HEK293 (cell line): Measurements from ENCODE around the gene GCNT2.

Source experiments
- GLIS1 ChIP-seq: fragments of 450-650 bp; formaldehyde crosslinking; IDR thresholded peaks from 2 replicates; pipeline ENCODE4 v1.5.1; 2016; ENCODE audit warnings: missing biosample characterization, missing genetic modification characterization
- MYNN ChIP-seq: fragments of 450-650 bp; formaldehyde crosslinking; IDR thresholded peaks from 2 replicates; pipeline ENCODE4 v1.5.1; 2016; ENCODE audit warnings: missing biosample characterization, missing genetic modification characterization, borderline replicate concordance
- SETDB1 ChIP-seq: IDR thresholded peaks from one replicate; pipeline ENCODE4 v1.6.1; 2017; ENCODE audit warnings: mild to moderate bottlenecking, low read length, moderate library complexity, mixed read lengths; ENCODE audit not compliant: insufficient read length
- SP3 ChIP-seq: fragments of 450-650 bp; formaldehyde crosslinking; IDR thresholded peaks from 2 replicates; pipeline ENCODE4 v1.5.1; 2016; ENCODE audit warnings: missing biosample characterization, missing genetic modification characterization
- WT1 ChIP-seq: fragments of 450-650 bp; formaldehyde crosslinking; IDR thresholded peaks from 2 replicates; pipeline ENCODE4 v1.5.1; 2016; ENCODE audit warnings: missing biosample characterization, missing genetic modification characterization
- ZBTB8A ChIP-seq: fragments of 450-650 bp; formaldehyde crosslinking; IDR thresholded peaks from 2 replicates; pipeline ENCODE4 v1.5.1; 2016; ENCODE audit warnings: missing biosample characterization, missing genetic modification characterization
- ZFP69B ChIP-seq: fragments of 450-650 bp; formaldehyde crosslinking; IDR thresholded peaks from 2 replicates; pipeline ENCODE4 v1.5.1; 2016; ENCODE audit warnings: missing biosample characterization, missing genetic modification characterization
- ZNF114 ChIP-seq: fragments of 450-650 bp; formaldehyde crosslinking; IDR thresholded peaks from 2 replicates; pipeline ENCODE4 v1.5.0; 2017; ENCODE audit warnings: missing biosample characterization, missing genetic modification characterization
- ZNF138 ChIP-seq: fragments of 450-650 bp; formaldehyde crosslinking; IDR thresholded peaks from 2 replicates; pipeline ENCODE4 v1.5.1; 2016; ENCODE audit warnings: missing biosample characterization, missing genetic modification characterization, borderline replicate concordance
- ZNF2 ChIP-seq: fragments of 450-650 bp; formaldehyde crosslinking; IDR thresholded peaks from 2 replicates; pipeline ENCODE4 v1.5.1; 2016; ENCODE audit warnings: missing biosample characterization, missing genetic modification characterization
- ZNF24 ChIP-seq: fragments of 450-650 bp; formaldehyde crosslinking; IDR thresholded peaks from 2 replicates; pipeline ENCODE4 v1.5.1; 2016; ENCODE audit warnings: missing biosample characterization, missing genetic modification characterization
- ZNF26 ChIP-seq: fragments of 450-650 bp; formaldehyde crosslinking; IDR thresholded peaks from 2 replicates; pipeline ENCODE4 v1.5.1; 2016; ENCODE audit warnings: missing biosample characterization, missing genetic modification characterization
- ZNF292 ChIP-seq: fragments of 450-650 bp; formaldehyde crosslinking; IDR thresholded peaks from 2 replicates; pipeline ENCODE4 v1.5.1; 2016; ENCODE audit warnings: low read depth, missing biosample characterization, missing genetic modification characterization, borderline replicate concordance
- ZNF366 ChIP-seq: fragments of 450-650 bp; formaldehyde crosslinking; conservative IDR thresholded peaks from 2 replicates; pipeline ENCODE4 v1.5.1; 2016; ENCODE audit warnings: missing biosample characterization, missing genetic modification characterization
- ZNF398 ChIP-seq: fragments of 450-650 bp; formaldehyde crosslinking; IDR thresholded peaks from 2 replicates; pipeline ENCODE4 v1.5.1; 2017; ENCODE audit warnings: missing biosample characterization, missing genetic modification characterization
- ZNF433 ChIP-seq: fragments of 450-650 bp; formaldehyde crosslinking; IDR thresholded peaks from 2 replicates; pipeline ENCODE4 v1.5.1; 2016; ENCODE audit warnings: missing biosample characterization, missing genetic modification characterization, low read depth
- ZNF501 ChIP-seq: fragments of 450-650 bp; formaldehyde crosslinking; IDR thresholded peaks from 2 replicates; pipeline ENCODE4 v1.5.1; 2016; ENCODE audit warnings: missing biosample characterization, missing genetic modification characterization
- ZNF513 ChIP-seq: fragments of 450-650 bp; IDR thresholded peaks from 2 replicates; pipeline ENCODE4 v1.5.1; 2018; ENCODE audit warnings: missing biosample characterization, missing genetic modification characterization
- ZNF544 ChIP-seq: fragments of 450-650 bp; formaldehyde crosslinking; IDR thresholded peaks from 2 replicates; pipeline ENCODE4 v1.5.0; 2017; ENCODE audit warnings: missing biosample characterization, missing genetic modification characterization
- ZNF624 ChIP-seq: fragments of 450-650 bp; formaldehyde crosslinking; IDR thresholded peaks from 2 replicates; pipeline ENCODE4 v1.5.1; 2017; ENCODE audit warnings: missing biosample characterization, missing genetic modification characterization
- ZNF645 ChIP-seq: fragments of 450-650 bp; formaldehyde crosslinking; IDR thresholded peaks from 2 replicates; pipeline ENCODE4; 2016; ENCODE audit warnings: missing biosample characterization, missing genetic modification characterization
- ZNF660 ChIP-seq: fragments of 450-650 bp; IDR thresholded peaks from 2 replicates; pipeline ENCODE4 v1.5.1; 2018; ENCODE audit warnings: missing biosample characterization, mild to moderate bottlenecking, missing genetic modification characterization
- ZNF701 ChIP-seq: fragments of 450-650 bp; formaldehyde crosslinking; IDR thresholded peaks from 2 replicates; pipeline ENCODE4 v1.5.1; 2016; ENCODE audit warnings: missing biosample characterization, missing genetic modification characterization
- ZNF747 ChIP-seq: fragments of 450-650 bp; formaldehyde crosslinking; IDR thresholded peaks from 2 replicates; pipeline ENCODE4 v1.5.1; 2016; ENCODE audit warnings: missing biosample characterization, missing genetic modification characterization
- ZNF843 ChIP-seq: fragments of 450-650 bp; formaldehyde crosslinking; IDR thresholded peaks from 2 replicates; pipeline ENCODE4 v1.5.1; 2016; ENCODE audit warnings: missing biosample characterization, missing genetic modification characterization
- TF ChIP-seq, protein P1 (sequence below): fragments of 450-650 bp; formaldehyde crosslinking; IDR thresholded peaks from 2 replicates; pipeline ENCODE4 v1.5.1; 2016; ENCODE audit warnings: missing biosample characterization, missing genetic modification characterization
- TF ChIP-seq, protein P2 (sequence below): fragments of 450-650 bp; formaldehyde crosslinking; IDR thresholded peaks from 2 replicates; pipeline ENCODE4 v1.5.1; 2016; ENCODE audit warnings: missing biosample characterization, missing genetic modification characterization
- TF ChIP-seq, protein P3 (sequence below): fragments of 450-650 bp; formaldehyde crosslinking; IDR thresholded peaks from 2 replicates; pipeline ENCODE4 v1.5.1; 2016; ENCODE audit warnings: missing biosample characterization, missing genetic modification characterization, borderline replicate concordance

GCNT2 gene

GRCh38 chr6:10521104-10521808 is at the start of gene GCNT2 (continued):
- TF ChIP-seq ZNF433 (tag by site-specific recombination) (no peak), SETDB1 (peak; percentile 42), ZBTB8A (peak; percentile 43; the same call in 1 of the 2 replicates), ZNF292 (tag by site-specific recombination) (no peak), ZNF660 (tag by site-specific recombination) (no peak), ZFP69B (tag by site-specific recombination) (peak; percentile 71; the same call in 1 of the 2 replicates), ZNF701 (tag by site-specific recombination) (no peak), ZNF24 (tag by site-specific recombination) (0 out of 2 replicates have a peak, but pooled peaks have one; percentile 44), ZNF544 (no peak), ZNF398 (peak; percentile 71), ZNF366 (peak; percentile 62), GLIS1 (tag by site-specific recombination) (peak; percentile 83), ZNF501 (tag by site-specific recombination) (0 out of 2 replicates have a peak, but pooled peaks have one; percentile 58), ZNF114 (no peak), ZNF843 (0 out of 2 replicates have a peak, but pooled peaks have one; percentile 55), ZNF624 (tag by site-specific recombination) (no peak), ZNF138 (no peak), SP3 (peak; percentile 49), ZNF645 (tag by site-specific recombination) (no peak), WT1 (peak; percentile 89), ZNF747 (tag by site-specific recombination) (no peak), ZNF2 (peak; percentile 55; the same call in 1 of the 2 replicates), MYNN (tag by site-specific recombination) (no peak), ZNF513 (tag by site-specific recombination) (no peak), ZNF26 (tag by site-specific recombination) (no peak)
- TF ChIP-seq, protein P1, sequence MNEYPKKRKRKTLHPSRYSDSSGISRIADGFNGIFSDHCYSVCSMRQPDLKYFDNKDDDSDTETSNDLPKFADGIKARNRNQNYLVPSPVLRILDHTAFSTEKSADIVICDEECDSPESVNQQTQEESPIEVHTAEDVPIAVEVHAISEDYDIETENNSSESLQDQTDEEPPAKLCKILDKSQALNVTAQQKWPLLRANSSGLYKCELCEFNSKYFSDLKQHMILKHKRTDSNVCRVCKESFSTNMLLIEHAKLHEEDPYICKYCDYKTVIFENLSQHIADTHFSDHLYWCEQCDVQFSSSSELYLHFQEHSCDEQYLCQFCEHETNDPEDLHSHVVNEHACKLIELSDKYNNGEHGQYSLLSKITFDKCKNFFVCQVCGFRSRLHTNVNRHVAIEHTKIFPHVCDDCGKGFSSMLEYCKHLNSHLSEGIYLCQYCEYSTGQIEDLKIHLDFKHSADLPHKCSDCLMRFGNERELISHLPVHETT (tag by site-specific recombination) = peak; percentile 69; the same call in 1 of the 2 replicates
- TF ChIP-seq, protein P2, sequence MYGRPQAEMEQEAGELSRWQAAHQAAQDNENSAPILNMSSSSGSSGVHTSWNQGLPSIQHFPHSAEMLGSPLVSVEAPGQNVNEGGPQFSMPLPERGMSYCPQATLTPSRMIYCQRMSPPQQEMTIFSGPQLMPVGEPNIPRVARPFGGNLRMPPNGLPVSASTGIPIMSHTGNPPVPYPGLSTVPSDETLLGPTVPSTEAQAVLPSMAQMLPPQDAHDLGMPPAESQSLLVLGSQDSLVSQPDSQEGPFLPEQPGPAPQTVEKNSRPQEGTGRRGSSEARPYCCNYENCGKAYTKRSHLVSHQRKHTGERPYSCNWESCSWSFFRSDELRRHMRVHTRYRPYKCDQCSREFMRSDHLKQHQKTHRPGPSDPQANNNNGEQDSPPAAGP (tag by site-specific recombination) = peak; percentile 76; the same call in 1 of the 2 replicates
- TF ChIP-seq, protein P3, sequence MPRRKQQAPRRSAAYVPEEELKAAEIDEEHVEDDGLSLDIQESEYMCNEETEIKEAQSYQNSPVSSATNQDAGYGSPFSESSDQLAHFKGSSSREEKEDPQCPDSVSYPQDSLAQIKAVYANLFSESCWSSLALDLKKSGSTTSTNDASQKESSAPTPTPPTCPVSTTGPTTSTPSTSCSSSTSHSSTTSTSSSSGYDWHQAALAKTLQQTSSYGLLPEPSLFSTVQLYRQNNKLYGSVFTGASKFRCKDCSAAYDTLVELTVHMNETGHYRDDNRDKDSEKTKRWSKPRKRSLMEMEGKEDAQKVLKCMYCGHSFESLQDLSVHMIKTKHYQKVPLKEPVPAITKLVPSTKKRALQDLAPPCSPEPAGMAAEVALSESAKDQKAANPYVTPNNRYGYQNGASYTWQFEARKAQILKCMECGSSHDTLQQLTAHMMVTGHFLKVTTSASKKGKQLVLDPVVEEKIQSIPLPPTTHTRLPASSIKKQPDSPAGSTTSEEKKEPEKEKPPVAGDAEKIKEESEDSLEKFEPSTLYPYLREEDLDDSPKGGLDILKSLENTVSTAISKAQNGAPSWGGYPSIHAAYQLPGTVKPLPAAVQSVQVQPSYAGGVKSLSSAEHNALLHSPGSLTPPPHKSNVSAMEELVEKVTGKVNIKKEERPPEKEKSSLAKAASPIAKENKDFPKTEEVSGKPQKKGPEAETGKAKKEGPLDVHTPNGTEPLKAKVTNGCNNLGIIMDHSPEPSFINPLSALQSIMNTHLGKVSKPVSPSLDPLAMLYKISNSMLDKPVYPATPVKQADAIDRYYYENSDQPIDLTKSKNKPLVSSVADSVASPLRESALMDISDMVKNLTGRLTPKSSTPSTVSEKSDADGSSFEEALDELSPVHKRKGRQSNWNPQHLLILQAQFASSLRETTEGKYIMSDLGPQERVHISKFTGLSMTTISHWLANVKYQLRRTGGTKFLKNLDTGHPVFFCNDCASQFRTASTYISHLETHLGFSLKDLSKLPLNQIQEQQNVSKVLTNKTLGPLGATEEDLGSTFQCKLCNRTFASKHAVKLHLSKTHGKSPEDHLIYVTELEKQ (tag by site-specific recombination) = no peak
